ENCODE measurements around the gene NMT1. TPM values are rescaled to one million over a fixed set of nuclear protein-coding genes. Genes with fewer than 3 reads are reported as not detected.
"Not testable (repeated sequence)": the region's sequence is repeated elsewhere in the genome, so short reads cannot be mapped to it uniquely, and the experiment has no call there.

Gene NMT1
- polyA plus RNA-seq, 6 donors from 2014 or later = 29.2 to 98.6 (median 55.5) TPM

DNA sequence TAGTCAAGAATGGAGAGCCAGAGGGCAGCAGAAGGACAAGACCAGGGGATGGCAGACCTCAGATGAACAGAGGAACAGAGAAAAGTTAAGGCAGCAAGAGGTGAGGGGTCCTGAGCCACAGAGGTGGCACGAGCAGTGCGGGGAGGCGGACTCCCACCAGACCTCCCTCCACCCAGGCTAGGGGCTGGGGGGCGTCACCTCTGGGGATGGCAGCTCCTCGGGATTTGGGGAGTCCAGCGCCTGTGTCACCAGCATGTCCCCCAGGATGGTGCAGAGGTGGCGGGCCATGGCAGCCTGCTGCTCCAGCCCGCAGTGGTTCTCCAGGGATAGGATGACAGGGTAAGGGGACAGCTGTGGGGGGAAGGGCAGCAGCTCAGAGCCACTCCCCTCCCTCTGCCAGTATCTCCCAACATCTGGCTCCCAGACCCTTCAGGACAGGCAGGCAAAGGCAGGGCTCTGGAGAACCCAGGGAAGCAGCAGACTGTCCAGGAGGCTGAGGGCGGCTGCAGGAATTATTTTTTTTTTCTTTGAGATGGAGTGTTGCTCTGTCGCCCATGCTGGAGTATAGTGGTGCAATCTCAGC lies 55.4 kb downstream of the NMT1 start:
- DNase-seq = no peak
- Mint-ChIP-seq H3K27me3 (peaks cover 0 to 29% (median 16%) of the 10 kb centered on the region in 3 donors), H3K4me1 (peaks cover 4 to 10% (median 9%) of the 10 kb centered on the region in 3 donors), H3K36me3 (no peaks in the 10 kb centered on the region), H3K4me3 (no peak overlapping the region), H3K27ac (no peak overlapping the region), H3K9me3 (no peaks in the 10 kb centered on the region)
- no peak for ATAC-seq (ENCODE audit: low read depth in 2 of 2)

DNA sequence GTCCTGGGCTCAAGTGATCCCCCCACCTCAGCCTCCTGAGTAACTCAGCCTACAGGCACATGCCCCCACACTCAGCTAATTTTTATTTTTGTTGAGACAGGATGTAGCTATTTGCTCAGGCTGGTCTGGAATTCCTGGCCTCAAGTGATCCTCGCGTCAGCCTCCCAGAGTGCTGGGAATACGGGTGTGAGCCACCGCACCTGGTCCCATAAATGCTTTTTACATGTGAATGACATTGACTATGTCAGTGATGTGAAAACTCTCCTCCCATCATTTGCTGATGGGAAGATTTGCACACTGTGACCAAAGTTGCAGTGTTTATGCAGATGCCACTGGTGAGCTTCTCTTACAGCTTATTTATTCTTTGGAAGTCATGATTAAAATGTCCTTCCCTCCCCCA lies 56.2 kb downstream of the NMT1 start:
- peaks cover 0 to 2% (median under 1%) of the 10 kb centered on the region in 3 donors for H3K4me1 Mint-ChIP-seq
- DNase-seq = no peak

DNA sequence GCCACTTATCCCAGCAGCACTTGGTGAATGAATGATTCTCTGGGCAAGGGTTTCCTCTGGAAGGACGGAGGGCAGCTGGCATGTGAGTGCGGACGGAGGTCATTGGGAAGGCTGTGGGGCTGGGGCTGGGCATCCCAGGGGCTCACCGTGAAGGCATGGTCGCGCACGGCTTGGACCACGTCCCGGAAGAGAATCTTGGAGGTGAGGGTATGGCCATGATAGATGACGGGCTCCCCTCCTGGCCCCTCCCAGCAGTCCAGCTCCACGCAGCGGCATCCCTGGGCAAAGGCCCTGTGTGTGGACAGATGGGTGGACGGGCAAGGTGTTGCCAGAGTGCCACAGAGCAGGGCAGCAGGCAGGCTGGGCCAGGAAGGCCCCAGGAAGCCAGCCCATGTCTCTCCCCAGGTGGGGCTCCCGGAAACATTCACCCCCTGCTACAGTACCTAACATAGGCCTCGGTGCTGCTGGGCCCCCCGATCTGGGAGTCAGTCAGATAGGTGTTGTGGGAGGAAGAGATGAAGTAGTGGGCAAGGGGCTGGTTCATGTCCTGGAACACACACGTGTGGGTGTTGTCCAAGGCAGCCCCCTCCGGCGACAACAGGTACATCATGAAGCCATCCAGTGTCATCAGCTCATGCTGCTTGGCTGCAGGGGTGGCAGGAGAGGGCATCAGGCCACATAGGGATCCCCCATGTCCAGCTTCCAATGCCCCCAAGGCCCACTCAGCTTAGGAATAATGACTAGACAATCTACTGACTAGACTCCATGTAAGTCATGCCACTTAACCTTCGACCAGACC lies 56.9 kb downstream of the NMT1 start:
- H3K27ac Mint-ChIP-seq = no peak overlapping the region
- no peaks in the 10 kb centered on the region for H3K9me3 Mint-ChIP-seq
- peaks cover 0 to 38% (median 23%) of the 10 kb centered on the region in 3 donors for H3K27me3 Mint-ChIP-seq
- H3K36me3 Mint-ChIP-seq = no peaks in the 10 kb centered on the region
- H3K4me1 Mint-ChIP-seq = no peaks in the 10 kb centered on the region
- no peak for DNase-seq
- ATAC-seq (ENCODE audit: low read depth in 2 of 2) = no peak
- H3K4me3 Mint-ChIP-seq = no peak overlapping the region

More for the DNA sequence above, 56.2 kb downstream of the NMT1 start:
- no peak overlapping the region for H3K27ac Mint-ChIP-seq
- no peaks in the 10 kb centered on the region for H3K9me3 Mint-ChIP-seq
- ATAC-seq (ENCODE audit: low read depth in 2 of 2) = no peak
- H3K27me3 Mint-ChIP-seq = peaks cover 0 to 35% (median 23%) of the 10 kb centered on the region in 3 donors
- no peaks in the 10 kb centered on the region for H3K36me3 Mint-ChIP-seq
- no peak overlapping the region for H3K4me3 Mint-ChIP-seq

DNA sequence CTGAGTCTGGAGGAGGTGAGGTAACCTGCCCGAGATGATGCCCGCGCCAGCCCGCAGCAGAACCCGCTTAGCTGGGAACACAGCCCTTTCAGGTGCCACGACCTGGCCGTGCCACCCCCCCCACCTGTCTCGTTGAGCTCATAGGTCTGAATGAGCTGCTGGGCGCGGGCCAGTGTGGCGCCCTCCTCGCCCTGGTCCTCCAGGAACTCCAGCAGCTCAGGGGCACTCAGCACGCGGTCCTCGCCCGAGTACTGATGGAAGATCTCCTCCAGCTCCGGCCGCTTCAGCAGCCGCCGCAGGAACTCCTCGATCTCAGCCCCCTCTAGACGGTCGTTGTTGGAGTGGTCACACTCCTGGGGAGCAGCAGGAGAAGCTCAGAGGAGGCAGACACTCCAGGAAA lies 57.6 kb downstream of the NMT1 start:
- H3K9me3 Mint-ChIP-seq = no peaks in the 10 kb centered on the region
- H3K4me1 Mint-ChIP-seq = no peaks in the 10 kb centered on the region
- no peak overlapping the region for H3K27ac Mint-ChIP-seq
- H3K36me3 Mint-ChIP-seq = no peaks in the 10 kb centered on the region
- ATAC-seq (ENCODE audit: low read depth in 2 of 2) (no peak), DNase-seq (no peak)
- no peak overlapping the region for H3K4me3 Mint-ChIP-seq
- H3K27me3 Mint-ChIP-seq = peaks cover 0 to 41% (median 23%) of the 10 kb centered on the region in 3 donors

DNA sequence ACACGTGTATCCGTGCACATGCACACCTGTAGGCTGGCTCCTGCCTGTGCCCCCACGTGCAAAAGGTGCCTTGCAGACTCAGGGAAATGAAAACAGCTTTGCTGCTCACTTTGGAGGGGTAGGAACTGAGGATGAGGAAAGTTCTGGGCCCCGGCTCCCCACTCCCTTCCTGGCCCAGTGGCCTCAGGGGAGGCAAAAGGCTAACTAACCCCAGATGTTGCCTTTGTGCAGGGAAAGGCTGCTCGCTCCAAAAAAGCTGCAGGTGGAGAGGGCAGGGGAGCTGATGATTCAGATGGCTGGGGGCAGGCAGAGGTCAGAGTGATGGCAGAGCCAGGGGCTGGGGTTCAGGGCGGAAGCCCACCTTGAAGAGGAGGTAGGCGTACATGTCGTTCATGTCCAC lies 58.8 kb downstream of the NMT1 start:
- H3K36me3 Mint-ChIP-seq = no peaks in the 10 kb centered on the region
- H3K27ac Mint-ChIP-seq = no peak overlapping the region
- H3K4me1 Mint-ChIP-seq = no peaks in the 10 kb centered on the region
- DNase-seq (no peak), ATAC-seq (ENCODE audit: low read depth in 2 of 2) (no peak)
- H3K27me3 Mint-ChIP-seq = peaks cover 0 to 41% (median 23%) of the 10 kb centered on the region in 3 donors
- H3K9me3 Mint-ChIP-seq = no peaks in the 10 kb centered on the region
- no peak overlapping the region for H3K4me3 Mint-ChIP-seq

DNA sequence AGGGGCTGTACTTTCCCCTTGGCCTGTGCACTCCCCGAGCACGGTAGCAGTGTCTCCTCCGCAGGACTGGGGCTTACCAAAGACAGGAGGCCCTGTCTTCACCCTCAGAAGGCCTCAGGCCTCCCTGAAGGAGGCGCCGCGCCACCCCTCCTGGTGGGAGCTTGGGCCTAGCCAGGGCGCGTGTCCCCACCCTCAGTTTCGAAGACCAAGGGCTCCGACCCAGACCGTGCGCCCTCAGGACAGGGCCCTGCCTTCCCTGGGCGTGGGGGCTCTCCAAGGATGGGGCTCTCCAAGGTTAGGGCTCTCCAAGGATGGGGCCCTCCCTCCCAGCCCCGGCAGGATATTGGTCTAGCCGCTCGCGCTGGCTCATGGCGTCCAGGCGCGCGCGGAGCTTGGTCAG lies 59.4 kb downstream of the NMT1 start:
- Mint-ChIP-seq H3K27ac (no peak overlapping the region), H3K4me3 (no peak overlapping the region), H3K4me1 (no peaks in the 10 kb centered on the region), H3K9me3 (no peaks in the 10 kb centered on the region), H3K27me3 (peaks cover 0 to 41% (median 22%) of the 10 kb centered on the region in 3 donors), H3K36me3 (no peaks in the 10 kb centered on the region)
- ATAC-seq (ENCODE audit: low read depth in 2 of 2) (peak in 1 of 2 donors; percentile 23), DNase-seq (no peak)

DNA sequence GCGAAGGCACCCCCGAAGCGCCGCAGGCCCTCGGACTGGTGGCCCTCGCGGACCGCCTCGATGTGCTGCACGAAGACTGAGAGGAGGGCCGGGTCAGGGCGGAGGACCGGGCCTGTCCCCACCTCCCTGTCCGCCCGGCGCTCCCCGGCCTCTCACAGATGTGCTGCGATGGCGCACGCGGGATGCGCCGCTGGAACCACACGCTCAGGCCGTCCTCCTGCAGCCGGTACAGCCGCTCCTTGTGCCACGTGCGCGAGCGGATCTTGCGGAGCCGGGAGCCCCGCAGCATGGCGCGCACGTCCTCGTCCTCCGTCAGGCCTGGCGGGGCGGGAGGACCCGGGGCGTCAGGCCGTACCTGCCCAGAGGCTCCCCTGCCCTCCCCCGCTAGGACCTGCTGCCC lies 59.9 kb downstream of the NMT1 start:
- H3K4me3 Mint-ChIP-seq = no peak overlapping the region
- DNase-seq (no peak), ATAC-seq (ENCODE audit: low read depth in 2 of 2) (no peak)
- no peak overlapping the region for H3K27ac Mint-ChIP-seq
- H3K4me1 Mint-ChIP-seq = no peaks in the 10 kb centered on the region
- H3K9me3 Mint-ChIP-seq = no peaks in the 10 kb centered on the region
- H3K36me3 Mint-ChIP-seq = no peaks in the 10 kb centered on the region
- H3K27me3 Mint-ChIP-seq = peaks cover 0 to 37% (median 17%) of the 10 kb centered on the region in 3 donors

DNA sequence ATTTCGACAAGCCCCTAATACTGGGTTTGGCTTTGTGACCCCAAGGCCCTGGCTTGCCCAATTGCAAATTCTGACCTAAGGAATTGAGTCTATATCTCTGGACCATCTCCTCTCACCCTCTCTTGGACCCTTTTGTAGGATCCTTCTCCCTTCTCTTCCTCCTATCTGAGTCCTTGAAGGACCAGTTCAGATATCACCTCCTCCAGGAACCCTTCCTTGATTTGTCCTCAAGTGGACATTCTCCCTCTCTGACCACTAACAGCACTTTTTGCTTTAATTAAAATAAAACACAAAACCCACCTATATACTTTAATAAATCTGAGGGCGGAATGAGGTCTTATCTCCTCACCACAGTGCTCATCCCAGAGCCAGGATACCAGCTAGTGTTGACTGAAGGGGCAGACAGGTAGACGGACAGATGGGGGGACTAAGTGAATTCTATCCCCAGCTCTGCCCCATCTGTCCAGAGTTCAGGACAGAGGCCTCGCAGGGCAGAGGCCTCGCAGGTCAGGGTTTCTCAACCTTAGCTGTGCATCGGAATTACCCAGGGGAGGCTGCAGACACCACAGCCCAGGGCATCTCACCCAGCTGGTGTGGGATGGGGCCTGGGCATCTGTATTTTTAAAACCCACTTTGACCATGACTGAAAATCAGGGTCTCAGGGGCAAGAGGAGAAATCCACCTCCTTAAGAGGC lies 62.1 kb downstream of the NMT1 start:
- H3K27me3 Mint-ChIP-seq = peaks cover 0 to 31% (median 11%) of the 10 kb centered on the region in 3 donors
- DNase-seq (no peak), ATAC-seq (ENCODE audit: low read depth in 2 of 2) (no peak)
- peak overlapping the region in 1 of 6 donors; percentile 79 for H3K27ac Mint-ChIP-seq
- no peaks in the 10 kb centered on the region for H3K36me3 Mint-ChIP-seq
- no peak overlapping the region for H3K4me3 Mint-ChIP-seq
- H3K9me3 Mint-ChIP-seq = no peaks in the 10 kb centered on the region
- no peaks in the 10 kb centered on the region for H3K4me1 Mint-ChIP-seq

DNA sequence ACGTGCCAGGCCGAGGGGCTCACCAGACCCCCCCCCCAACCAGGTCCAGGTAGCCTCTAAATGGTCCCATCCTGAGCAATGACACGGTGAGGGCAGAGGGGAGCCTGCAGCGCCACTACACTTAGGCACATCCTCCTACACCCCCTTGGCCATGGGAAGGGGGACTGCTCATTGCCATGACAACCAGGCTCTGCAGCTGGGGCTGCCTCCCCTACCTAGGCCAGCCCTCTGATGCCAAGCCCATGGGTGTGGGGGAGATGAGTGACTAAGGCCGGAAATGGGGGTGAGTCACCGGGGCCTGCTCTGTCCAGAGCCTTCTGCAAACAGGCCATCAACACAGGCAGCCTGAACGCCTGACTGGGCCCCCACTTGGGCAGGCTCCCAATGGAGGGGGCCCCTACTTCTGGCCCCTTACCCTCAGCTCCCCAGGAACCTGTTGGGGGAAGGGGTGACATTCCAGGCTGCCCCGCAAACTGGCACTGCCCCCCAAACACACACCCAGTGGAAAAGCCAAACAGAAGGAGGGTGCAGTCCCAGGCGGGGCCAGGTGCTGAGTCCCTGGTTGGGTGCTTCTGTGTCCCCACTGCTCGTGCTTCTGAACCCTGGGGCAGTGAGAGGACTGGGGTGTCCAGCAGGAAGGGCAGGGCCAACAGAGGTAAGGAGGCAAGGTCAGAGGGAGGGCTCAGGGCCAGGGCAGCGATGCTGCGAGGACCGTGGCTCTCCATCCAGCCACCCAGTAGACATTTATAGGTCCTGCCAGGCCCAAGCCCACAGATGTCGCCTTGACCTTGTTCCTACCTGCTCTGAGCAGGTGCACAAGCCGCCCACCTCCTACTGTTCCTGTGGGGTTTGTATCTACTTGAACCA lies 63.0 kb downstream of the NMT1 start:
- no peak for ATAC-seq (ENCODE audit: low read depth in 2 of 2)
- H3K4me1 Mint-ChIP-seq = no peaks in the 10 kb centered on the region
- H3K9me3 Mint-ChIP-seq = no peaks in the 10 kb centered on the region
- no peak overlapping the region for H3K27ac Mint-ChIP-seq
- H3K4me3 Mint-ChIP-seq = no peak overlapping the region
- H3K36me3 Mint-ChIP-seq = no peaks in the 10 kb centered on the region
- no peak for DNase-seq
- peaks cover 0 to 29% (median 11%) of the 10 kb centered on the region in 3 donors for H3K27me3 Mint-ChIP-seq

DNA sequence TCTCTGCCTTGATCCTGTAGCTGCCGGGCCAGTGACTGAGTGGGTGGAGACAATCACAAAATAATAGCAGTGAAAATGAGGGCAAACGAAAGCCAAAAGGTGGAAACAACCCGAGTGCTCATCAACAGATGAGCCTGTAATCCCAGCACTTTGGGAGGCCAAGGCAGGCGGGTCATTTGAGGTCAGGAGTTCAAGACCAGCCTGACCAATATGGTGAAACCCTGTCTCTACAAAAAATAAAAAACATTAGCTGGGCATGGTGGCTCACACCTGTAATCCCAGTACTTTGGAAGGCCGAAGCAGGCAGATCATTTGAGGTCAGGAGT lies 63.6 kb downstream of the NMT1 start:
- Mint-ChIP-seq H3K27ac (peak overlapping the region in 1 of 6 donors; percentile 16), H3K27me3 (peaks cover 0 to 23% (median 11%) of the 10 kb centered on the region in 3 donors)
- not testable (repeated sequence) for H3K9me3 Mint-ChIP-seq; H3K36me3 Mint-ChIP-seq; H3K4me3 Mint-ChIP-seq; DNase-seq; ATAC-seq (ENCODE audit: low read depth in 2 of 2); H3K4me1 Mint-ChIP-seq

DNA sequence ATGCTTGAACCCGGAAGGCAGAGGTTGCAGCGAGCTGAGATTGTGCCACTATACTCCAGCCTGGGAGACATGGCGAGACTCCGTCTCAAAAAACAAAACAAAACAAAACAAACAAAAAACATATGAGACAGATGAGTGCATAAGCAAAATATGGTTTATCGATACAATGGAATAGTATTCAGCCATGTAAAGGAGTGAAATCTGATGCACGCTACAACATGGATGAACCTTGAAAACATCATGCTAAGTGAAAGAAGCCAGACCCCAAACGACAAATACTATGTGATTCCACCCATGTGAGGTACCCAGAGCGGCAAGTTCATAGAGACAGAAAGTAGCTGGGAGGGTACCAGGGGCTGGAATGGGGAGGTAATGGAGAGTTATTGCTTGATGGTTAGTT lies 64.4 kb downstream of the NMT1 start:
- H3K27me3 Mint-ChIP-seq = peaks cover 0 to 22% (median 15%) of the 10 kb centered on the region in 3 donors
- DNase-seq (no peak), ATAC-seq (ENCODE audit: low read depth in 2 of 2) (no peak)
- H3K4me3 Mint-ChIP-seq = no peak overlapping the region
- H3K36me3 Mint-ChIP-seq = no peaks in the 10 kb centered on the region
- H3K9me3 Mint-ChIP-seq = no peaks in the 10 kb centered on the region
- no peak overlapping the region for H3K27ac Mint-ChIP-seq
- no peaks in the 10 kb centered on the region for H3K4me1 Mint-ChIP-seq

DNA sequence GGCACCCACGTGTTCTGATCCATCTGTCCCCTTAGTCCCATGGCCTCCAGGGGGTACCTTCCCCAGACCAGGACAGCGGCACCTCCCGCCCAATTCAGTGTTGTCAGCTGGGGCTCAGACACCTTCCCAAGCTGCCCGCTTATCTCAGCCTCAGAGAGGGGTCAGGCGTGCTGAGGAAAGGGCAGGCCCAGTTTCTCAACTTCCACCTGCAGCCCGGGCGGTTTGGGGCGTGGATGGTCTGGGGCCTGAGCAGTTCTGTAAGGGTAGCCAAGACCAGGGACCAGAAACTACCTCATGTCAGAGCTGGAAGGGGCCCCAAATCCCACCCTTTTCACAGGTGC lies 66.1 kb downstream of the NMT1 start:
- H3K27ac Mint-ChIP-seq = no peak overlapping the region
- no peak for ATAC-seq (ENCODE audit: low read depth in 2 of 2)
- peaks cover 0 to 7% (median 0%) of the 10 kb centered on the region in 3 donors for H3K4me1 Mint-ChIP-seq
- peaks cover 3 to 21% (median 11%) of the 10 kb centered on the region in 3 donors for H3K27me3 Mint-ChIP-seq
- DNase-seq = no peak
- H3K9me3 Mint-ChIP-seq = no peaks in the 10 kb centered on the region
- H3K4me3 Mint-ChIP-seq = no peak overlapping the region
- no peaks in the 10 kb centered on the region for H3K36me3 Mint-ChIP-seq

DNA sequence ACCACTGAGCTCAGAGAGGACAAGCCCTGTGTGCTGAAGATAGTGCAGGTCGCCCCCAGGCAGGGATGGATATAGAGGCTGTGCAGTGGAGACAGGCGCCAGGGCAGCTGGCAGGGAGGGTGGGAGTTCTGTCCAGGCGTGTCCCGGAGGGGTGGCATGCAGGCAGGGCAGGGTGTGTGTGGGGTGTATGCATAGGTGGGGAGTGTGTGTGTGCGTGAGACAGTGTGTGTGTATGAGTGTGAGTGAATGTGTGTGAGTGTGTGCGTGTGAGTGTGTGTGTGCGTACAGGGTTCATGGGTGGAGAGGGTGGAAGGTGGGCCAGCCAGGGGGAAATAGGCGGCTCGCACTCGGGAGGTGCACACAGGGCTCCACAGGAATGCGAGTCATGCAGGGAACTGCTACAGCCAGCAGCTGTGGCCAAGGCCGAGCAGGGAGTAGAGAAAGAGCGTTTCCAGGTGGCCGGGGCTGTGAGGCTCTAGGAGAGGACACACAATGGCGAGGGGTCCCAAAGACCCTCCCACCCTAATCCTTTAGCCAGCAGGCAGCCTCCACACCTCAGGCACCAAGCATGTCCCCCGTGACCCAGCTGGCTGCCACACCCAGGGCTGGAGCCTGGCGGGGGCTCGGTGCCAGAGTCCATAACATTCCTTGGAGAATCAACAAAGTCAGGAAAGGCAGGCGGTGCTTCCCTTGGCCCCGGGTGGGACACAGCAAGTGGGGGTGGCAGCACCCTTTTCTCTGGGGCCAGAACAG lies 66.6 kb downstream of the NMT1 start:
- Mint-ChIP-seq H3K4me3 (peak overlapping the region in 1 of 8 donors; percentile 68), H3K27ac (peak overlapping the region in 1 of 6 donors; percentile 86), H3K4me1 (peaks cover 0 to 7% (median 0%) of the 10 kb centered on the region in 3 donors), H3K9me3 (no peaks in the 10 kb centered on the region), H3K36me3 (no peaks in the 10 kb centered on the region), H3K27me3 (peaks cover 3 to 21% (median 11%) of the 10 kb centered on the region in 3 donors)
- no peak for ATAC-seq (ENCODE audit: low read depth in 2 of 2)
- no peak for DNase-seq

All from naive B cell (primary cell).